Neutrophil (primary cell): ENCODE data around the gene ID3.

Experiments used
- H3K27ac ChIP-seq: fragments of 200-600 bp; sonication (generic); 2 replicates; pipeline ENCODE4 v1.5.1; 2016; ENCODE audit warnings: mild to moderate bottlenecking, moderate library complexity
- H3K27me3 ChIP-seq: fragments of 200-600 bp; sonication (generic); 2 replicates; pipeline ENCODE4 v1.6.0; 2016; ENCODE audit warnings: mild to moderate bottlenecking
- H3K36me3 ChIP-seq: fragments of 200-600 bp; sonication (generic); 2 replicates; pipeline ENCODE4 v1.5.1; 2017
- H3K4me1 ChIP-seq, 2 experiments: fragments of 200-600 bp in 1 of 2; sonication (generic) in 1 of 2; 1 replicate in 1 of 2; 2 replicates in 1 of 2; pipeline versions ENCODE4 v1.5.1 to v1.6.1; 2013 to 2016; ENCODE audit warnings: low read depth in 1 of 2, low read length in 1 of 2, mild to moderate bottlenecking in 1 of 2, moderate library complexity in 1 of 2; ENCODE audit not compliant: control insufficient read depth in 1 of 2, insufficient read depth in 1 of 2
- H3K4me3 ChIP-seq, 2 experiments: fragments of 200-600 bp in 1 of 2; sonication (generic) in 1 of 2; 1 replicate in 1 of 2; 2 replicates in 1 of 2; pipeline ENCODE4 v1.5.1; 2013 to 2016; ENCODE audit warnings: low read depth in 1 of 2, low read length in 1 of 2, mild to moderate bottlenecking in 1 of 2, moderate library complexity in 1 of 2
- H3K9me3 ChIP-seq: fragments of 200-600 bp; sonication (generic); 2 replicates; pipeline ENCODE4 v1.5.1; 2016
- TF ChIP-seq, protein P1 (sequence below): fragments of 200-600 bp; sonication (generic); IDR thresholded peaks from 2 replicates; pipeline ENCODE4 v1.5.1; 2016; ENCODE audit warnings: antibody characterized with exemption

Gene ID3

GRCh38 chr1:23565776-23566175 lies 6.5 kb upstream of the ID3 start:
- TF ChIP-seq, protein P1, sequence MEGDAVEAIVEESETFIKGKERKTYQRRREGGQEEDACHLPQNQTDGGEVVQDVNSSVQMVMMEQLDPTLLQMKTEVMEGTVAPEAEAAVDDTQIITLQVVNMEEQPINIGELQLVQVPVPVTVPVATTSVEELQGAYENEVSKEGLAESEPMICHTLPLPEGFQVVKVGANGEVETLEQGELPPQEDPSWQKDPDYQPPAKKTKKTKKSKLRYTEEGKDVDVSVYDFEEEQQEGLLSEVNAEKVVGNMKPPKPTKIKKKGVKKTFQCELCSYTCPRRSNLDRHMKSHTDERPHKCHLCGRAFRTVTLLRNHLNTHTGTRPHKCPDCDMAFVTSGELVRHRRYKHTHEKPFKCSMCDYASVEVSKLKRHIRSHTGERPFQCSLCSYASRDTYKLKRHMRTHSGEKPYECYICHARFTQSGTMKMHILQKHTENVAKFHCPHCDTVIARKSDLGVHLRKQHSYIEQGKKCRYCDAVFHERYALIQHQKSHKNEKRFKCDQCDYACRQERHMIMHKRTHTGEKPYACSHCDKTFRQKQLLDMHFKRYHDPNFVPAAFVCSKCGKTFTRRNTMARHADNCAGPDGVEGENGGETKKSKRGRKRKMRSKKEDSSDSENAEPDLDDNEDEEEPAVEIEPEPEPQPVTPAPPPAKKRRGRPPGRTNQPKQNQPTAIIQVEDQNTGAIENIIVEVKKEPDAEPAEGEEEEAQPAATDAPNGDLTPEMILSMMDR = no peak
- no peaks in the 10 kb centered on the region for H3K9me3 ChIP-seq
- peaks cover 75% of the 10 kb centered on the region for H3K27me3 ChIP-seq
- peaks cover 37 to 42% of the 10 kb centered on the region in 2 experiments for H3K4me1 ChIP-seq
- no peaks in the 10 kb centered on the region for H3K36me3 ChIP-seq
- H3K27ac ChIP-seq = no peak overlapping the region
- H3K4me3 ChIP-seq = no peak overlapping the region

- Histone ChIP-seq H3K36me3 (no peaks in the 10 kb centered on the region), H3K27ac (no peak overlapping the region), H3K4me3 (no peak overlapping the region), H3K27me3 (peaks cover 63% of the 10 kb centered on the region), H3K4me1 (peaks cover 49 to 54% of the 10 kb centered on the region in 2 experiments), H3K9me3 (no peaks in the 10 kb centered on the region)
- TF ChIP-seq, protein P1 = no peak
These were observed 5.3 kb upstream of the ID3 start for GRCh38 chr1:23564529-23565122.

- H3K27ac ChIP-seq = no peak overlapping the region
These were observed 4.6 kb upstream of the ID3 start for GRCh38 chr1:23563755-23564374.

GRCh38 chr1:23563003-23563402 lies 3.7 kb upstream of the ID3 start:
- H3K4me3 ChIP-seq = no peak overlapping the region
- no peaks in the 10 kb centered on the region for H3K36me3 ChIP-seq
- H3K27me3 ChIP-seq = peaks cover 52% of the 10 kb centered on the region
- no peaks in the 10 kb centered on the region for H3K9me3 ChIP-seq
- TF ChIP-seq, protein P1 = no peak
- no peak overlapping the region for H3K27ac ChIP-seq
- peaks cover 63 to 65% of the 10 kb centered on the region in 2 experiments for H3K4me1 ChIP-seq

More at GRCh38 chr1:23563755-23564374, 4.6 kb upstream of the ID3 start:
- Histone ChIP-seq H3K4me3 (no peak overlapping the region), H3K36me3 (no peaks in the 10 kb centered on the region), H3K9me3 (no peaks in the 10 kb centered on the region), H3K27me3 (peaks cover 56% of the 10 kb centered on the region), H3K4me1 (peaks cover 54 to 60% of the 10 kb centered on the region in 2 experiments)
- TF ChIP-seq, protein P1 = no peak

DNA sequence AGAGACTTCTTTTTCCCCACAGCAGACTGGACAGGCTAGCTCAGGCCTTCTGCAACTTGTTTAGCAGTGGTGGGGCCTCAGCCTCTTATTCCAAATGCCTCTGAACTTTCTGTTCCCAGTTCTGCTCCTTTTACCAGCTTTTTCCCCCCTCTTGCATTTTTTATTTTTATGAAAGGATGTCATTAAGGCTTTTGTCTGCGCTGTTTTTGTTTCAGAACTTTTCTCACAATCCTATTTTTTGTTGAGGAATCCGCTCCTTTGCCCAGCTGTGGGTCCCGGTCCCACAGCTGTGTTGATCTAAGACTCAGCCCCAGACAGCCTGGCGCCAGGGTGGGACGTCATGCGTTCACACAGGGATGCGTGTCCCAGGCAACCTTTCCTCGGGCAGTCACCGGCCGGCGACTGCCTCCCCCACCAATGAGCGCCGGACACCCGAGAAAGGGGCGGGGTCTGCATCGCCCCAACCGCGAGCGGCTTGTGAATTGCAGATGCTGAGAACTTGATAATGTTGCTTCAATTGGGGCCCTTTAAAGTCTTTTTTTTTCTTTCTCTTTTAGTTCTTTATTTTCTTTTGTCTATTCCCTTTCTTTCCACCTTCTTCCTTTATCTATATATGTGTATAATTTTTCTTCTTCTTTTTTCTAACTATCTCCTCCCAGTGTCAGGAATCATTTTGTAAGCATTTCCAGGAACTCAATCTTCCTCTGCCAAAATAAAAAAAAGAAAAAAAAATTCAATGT lies 3.0 kb upstream of the ID3 start:
- peak overlapping the region; percentile 95 for H3K27ac ChIP-seq
- H3K27me3 ChIP-seq = peaks cover 52% of the 10 kb centered on the region
- H3K36me3 ChIP-seq = no peaks in the 10 kb centered on the region
- H3K4me1 ChIP-seq = peaks cover 64 to 65% of the 10 kb centered on the region in 2 experiments
- TF ChIP-seq, protein P1 = no peak
- H3K4me3 ChIP-seq = peak overlapping the region; percentile 12 to 14
- H3K9me3 ChIP-seq = no peaks in the 10 kb centered on the region
